ENCODE results near the gene GALNT9. TPM values are rescaled to one million over a fixed set of nuclear protein-coding genes. Genes with fewer than 3 reads are reported as not detected.

Gene GALNT9
- total RNA-seq, 1 experiment from 2014 or later = 0.44 TPM

DNA sequence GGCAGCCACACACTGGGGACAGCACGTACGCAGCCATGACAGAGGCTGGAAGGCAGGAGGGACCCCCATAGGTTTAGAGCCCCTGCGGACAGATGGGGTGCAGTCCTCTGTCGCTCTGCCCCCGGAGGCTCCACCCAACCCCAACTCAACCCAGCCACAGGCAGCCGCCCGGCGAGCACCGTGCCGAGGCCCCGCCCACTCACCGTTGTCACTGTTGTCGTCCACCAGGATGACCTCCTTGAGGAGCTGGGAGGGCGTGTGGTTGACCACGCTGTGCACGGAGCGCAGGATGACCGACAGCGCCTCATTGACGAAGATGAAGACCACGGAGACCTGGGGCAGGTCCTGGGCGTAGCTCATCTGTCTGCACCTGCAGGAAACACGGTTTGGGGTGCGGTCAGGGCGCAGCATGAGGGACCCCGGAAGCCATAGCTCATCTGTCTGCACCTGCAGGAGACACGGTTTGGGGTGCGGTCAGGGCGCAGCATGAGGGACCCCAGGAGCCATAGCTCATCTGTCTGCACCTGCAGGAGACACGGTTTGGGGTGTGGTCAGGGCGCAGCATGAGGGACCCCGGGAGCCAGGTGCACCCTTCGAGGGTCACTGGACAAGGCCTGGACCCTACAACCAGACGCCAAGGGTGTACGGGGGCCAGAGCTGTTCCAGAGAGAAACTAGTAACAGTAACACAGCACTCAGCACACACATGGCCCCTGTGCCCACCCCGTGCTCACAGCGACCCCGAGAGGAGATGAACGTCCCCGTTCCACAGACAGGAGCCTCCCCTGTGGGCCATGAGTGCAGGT lies 66.9 kb downstream of the GALNT9 start:
- Histone ChIP-seq H3K9ac (ENCODE audit: low read length) (no peak overlapping the region), H3K27me3 (ENCODE audit: low read length) (no peaks in the 10 kb centered on the region), H3K9me3 (ENCODE audit: low read length) (no peaks in the 10 kb centered on the region), H3K4me2 (ENCODE audit: low read length) (no peak overlapping the region), H3K4me3 (ENCODE audit: low read length) (no peak overlapping the region), H3F3A (ENCODE audit: low read length, unreplicated experiment) (no peaks in the 10 kb centered on the region), H2AFZ (ENCODE audit: low read length) (no peak overlapping the region), H3K4me1 (ENCODE audit: insufficient read depth, low read length) (no peaks in the 10 kb centered on the region), H3K27ac (ENCODE audit: low read length) (no peak overlapping the region), H3K36me3 (ENCODE audit: low read depth, low read length) (no peaks in the 10 kb centered on the region), H3K79me2 (ENCODE audit: low read length) (no peaks in the 10 kb centered on the region), H4K20me1 (ENCODE audit: low read length) (no peaks in the 10 kb centered on the region), H3K9me2 (replicated peaks; ENCODE audit: low read length) (no peaks in the 10 kb centered on the region)
- TF ChIP-seq EZH2 (IDR thresholded peaks at IDR 0.05; ENCODE audit: low read length, unreplicated experiment) (no peak), EZH2phosphoT487 (IDR thresholded peaks at IDR 0.05; ENCODE audit: borderline replicate concordance, low read length) (no peak)
- TF ChIP-seq, protein P1, sequence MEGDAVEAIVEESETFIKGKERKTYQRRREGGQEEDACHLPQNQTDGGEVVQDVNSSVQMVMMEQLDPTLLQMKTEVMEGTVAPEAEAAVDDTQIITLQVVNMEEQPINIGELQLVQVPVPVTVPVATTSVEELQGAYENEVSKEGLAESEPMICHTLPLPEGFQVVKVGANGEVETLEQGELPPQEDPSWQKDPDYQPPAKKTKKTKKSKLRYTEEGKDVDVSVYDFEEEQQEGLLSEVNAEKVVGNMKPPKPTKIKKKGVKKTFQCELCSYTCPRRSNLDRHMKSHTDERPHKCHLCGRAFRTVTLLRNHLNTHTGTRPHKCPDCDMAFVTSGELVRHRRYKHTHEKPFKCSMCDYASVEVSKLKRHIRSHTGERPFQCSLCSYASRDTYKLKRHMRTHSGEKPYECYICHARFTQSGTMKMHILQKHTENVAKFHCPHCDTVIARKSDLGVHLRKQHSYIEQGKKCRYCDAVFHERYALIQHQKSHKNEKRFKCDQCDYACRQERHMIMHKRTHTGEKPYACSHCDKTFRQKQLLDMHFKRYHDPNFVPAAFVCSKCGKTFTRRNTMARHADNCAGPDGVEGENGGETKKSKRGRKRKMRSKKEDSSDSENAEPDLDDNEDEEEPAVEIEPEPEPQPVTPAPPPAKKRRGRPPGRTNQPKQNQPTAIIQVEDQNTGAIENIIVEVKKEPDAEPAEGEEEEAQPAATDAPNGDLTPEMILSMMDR (conservative IDR thresholded peaks at IDR 0.05; ENCODE audit: low read depth, low read length) = no peak
- ATAC-seq (no peak), DNase-seq (no peak)
- CTCF ChIA-PET = interaction anchor here (0.6 kb wide), 1 partner anchor 73 kb away, joined by 3 read pairs; no protein-coding TSS in a partner anchor
- POLR2A ChIA-PET (ENCODE audit: unreplicated experiment) = no interaction called here
- intact Hi-C loops (cut with micrococcal nuclease) = no loop called here
- BruUV-seq (replicated peaks) = no TSS peak

GRCh38 chr12:132261328-132262138 lies 67.9 kb downstream of the GALNT9 start:
- H3F3A ChIP-seq (ENCODE audit: low read length, unreplicated experiment) = no peaks in the 10 kb centered on the region
- peaks cover 6% of the 10 kb centered on the region; the same call in 1 of the 2 replicates for H3K27me3 ChIP-seq (ENCODE audit: low read length)
- no peaks in the 10 kb centered on the region for H3K9me2 ChIP-seq (replicated peaks; ENCODE audit: low read length)
- H3K79me2 ChIP-seq (ENCODE audit: low read length) = no peaks in the 10 kb centered on the region
- DNase-seq (no peak), ATAC-seq (no peak; the same call in 1 of the 2 replicates)
- no peak overlapping the region for H3K4me2 ChIP-seq (ENCODE audit: low read length)
- intact Hi-C loops (cut with micrococcal nuclease) = no loop called here
- H3K4me1 ChIP-seq (ENCODE audit: insufficient read depth, low read length) = no peaks in the 10 kb centered on the region
- ChIA-PET POLR2A (ENCODE audit: unreplicated experiment) (no interaction called here), CTCF (no interaction called here)
- H3K4me3 ChIP-seq (ENCODE audit: low read length) = no peak overlapping the region
- TF ChIP-seq EZH2 (IDR thresholded peaks at IDR 0.05; ENCODE audit: low read length, unreplicated experiment) (no peak), EZH2phosphoT487 (IDR thresholded peaks at IDR 0.05; ENCODE audit: borderline replicate concordance, low read length) (no peak)
- TF ChIP-seq, protein P1 (conservative IDR thresholded peaks at IDR 0.05; ENCODE audit: low read depth, low read length) = no peak
- H3K27ac ChIP-seq (ENCODE audit: low read length) = no peak overlapping the region
- no peaks in the 10 kb centered on the region for H4K20me1 ChIP-seq (ENCODE audit: low read length)
- no peaks in the 10 kb centered on the region for H3K36me3 ChIP-seq (ENCODE audit: low read depth, low read length)
- no peak overlapping the region for H3K9ac ChIP-seq (ENCODE audit: low read length)
- H2AFZ ChIP-seq (ENCODE audit: low read length) = no peak overlapping the region
- no TSS peak for BruUV-seq (replicated peaks)
- no peaks in the 10 kb centered on the region for H3K9me3 ChIP-seq (ENCODE audit: low read length)
